IgD-negative memory B cell (primary cell): ENCODE results near the gene LYL1. TPM values are rescaled to one million over a fixed set of nuclear protein-coding genes. Genes with fewer than 3 reads are reported as not detected.

Experiments used
- H3K27ac Mint-ChIP-seq, 3 donors: one replicate each; pipeline ENCODE4 v1.8.0; 2020 to 2022; ENCODE audit warnings: mild to moderate bottlenecking in 3 of 3, mixed read lengths in 3 of 3, moderate library complexity in 1 of 3
- H3K27me3 Mint-ChIP-seq: one replicate; pipeline ENCODE4 v1.8.0; 2021; ENCODE audit warnings: mixed read lengths
- H3K36me3 Mint-ChIP-seq: one replicate; pipeline ENCODE4 v1.8.0; 2020; ENCODE audit warnings: mild to moderate bottlenecking, mixed read lengths
- H3K4me1 Mint-ChIP-seq, 3 donors: one replicate each; pipeline ENCODE4 v1.8.0; 2020 to 2022; ENCODE audit warnings: mixed read lengths in 3 of 3, mild to moderate bottlenecking in 1 of 3
- H3K4me3 Mint-ChIP-seq, 4 donors: one replicate each; pipeline ENCODE4 v1.8.0; 2020 to 2022; ENCODE audit warnings: mild to moderate bottlenecking in 4 of 4, mixed read lengths in 4 of 4, moderate library complexity in 3 of 4
- H3K9me3 Mint-ChIP-seq, 3 donors: one replicate each; pipeline ENCODE4 v1.8.0; 2020 to 2021; ENCODE audit warnings: mixed read lengths in 3 of 3, mild to moderate bottlenecking in 1 of 3
- polyA plus RNA-seq: library from polyadenylated mRNA; unstranded; fragments of 300-500 nt; fragmentation: Illumina TruSeq; gene quantifications from one replicate; pipeline ENCODE4 v1.2.3, GENCODE V29; 2021

The LYL1 gene
- polyA plus RNA-seq, 1 donor from 2014 or later, result 90.1 TPM

GRCh38 chr19:13058951-13059660, 43.6 kb downstream of the LYL1 start:
- H3K27me3 Mint-ChIP-seq, result peaks cover 18% of the 10 kb centered on the region
- no peak overlapping the region for H3K27ac Mint-ChIP-seq
- H3K9me3 Mint-ChIP-seq, result no peaks in the 10 kb centered on the region
- H3K4me3 Mint-ChIP-seq, result peak overlapping the region in 1 of 4 donors; percentile 41
- peaks cover 5 to 9% (median 7%) of the 10 kb centered on the region in 3 donors for H3K4me1 Mint-ChIP-seq
- peaks cover 2% of the 10 kb centered on the region for H3K36me3 Mint-ChIP-seq

- peaks cover 2 to 7% (median 4%) of the 10 kb centered on the region in 3 donors for H3K4me1 Mint-ChIP-seq
- H3K4me3 Mint-ChIP-seq, result no peak overlapping the region
- no peak overlapping the region for H3K27ac Mint-ChIP-seq
- H3K9me3 Mint-ChIP-seq, result no peaks in the 10 kb centered on the region
- peaks cover 16% of the 10 kb centered on the region for H3K27me3 Mint-ChIP-seq
- H3K36me3 Mint-ChIP-seq, result no peaks in the 10 kb centered on the region
Measured at GRCh38 chr19:13057744-13058143, 44.9 kb downstream of the LYL1 start.

- Mint-ChIP-seq H3K4me3 (no peak overlapping the region), H3K36me3 (no peaks in the 10 kb centered on the region), H3K27me3 (peaks cover 16% of the 10 kb centered on the region), H3K27ac (no peak overlapping the region), H3K4me1 (peaks cover 2 to 7% (median 4%) of the 10 kb centered on the region in 3 donors), H3K9me3 (no peaks in the 10 kb centered on the region)
Measured at GRCh38 chr19:13057147-13057572, 45.5 kb downstream of the LYL1 start.

GRCh38 chr19:13056052-13056660, 46.5 kb downstream of the LYL1 start:
- H3K4me1 Mint-ChIP-seq, result peaks cover 2 to 5% (median 5%) of the 10 kb centered on the region in 3 donors
- peaks cover 15% of the 10 kb centered on the region for H3K27me3 Mint-ChIP-seq
- no peak overlapping the region for H3K27ac Mint-ChIP-seq
- no peak overlapping the region for H3K4me3 Mint-ChIP-seq
- H3K9me3 Mint-ChIP-seq, result no peaks in the 10 kb centered on the region
- no peaks in the 10 kb centered on the region for H3K36me3 Mint-ChIP-seq

- H3K36me3 Mint-ChIP-seq, result no peaks in the 10 kb centered on the region
- H3K27ac Mint-ChIP-seq, result no peak overlapping the region
- H3K4me3 Mint-ChIP-seq, result no peak overlapping the region
- H3K27me3 Mint-ChIP-seq, result peaks cover 11% of the 10 kb centered on the region
- H3K4me1 Mint-ChIP-seq, result peaks cover 2 to 4% (median 2%) of the 10 kb centered on the region in 3 donors
- H3K9me3 Mint-ChIP-seq, result no peaks in the 10 kb centered on the region
Measured at GRCh38 chr19:13055213-13056051, 47.2 kb downstream of the LYL1 start.

GRCh38 chr19:13054626-13055212, 47.9 kb downstream of the LYL1 start:
- peaks cover 2 to 4% (median 2%) of the 10 kb centered on the region in 3 donors for H3K4me1 Mint-ChIP-seq
- peaks cover 14% of the 10 kb centered on the region for H3K27me3 Mint-ChIP-seq
- H3K4me3 Mint-ChIP-seq, result no peak overlapping the region
- H3K9me3 Mint-ChIP-seq, result no peaks in the 10 kb centered on the region
- H3K36me3 Mint-ChIP-seq, result no peaks in the 10 kb centered on the region
- no peak overlapping the region for H3K27ac Mint-ChIP-seq

GRCh38 chr19:13053761-13054625, 48.7 kb downstream of the LYL1 start:
- Mint-ChIP-seq H3K27ac (no peak overlapping the region), H3K4me3 (no peak overlapping the region)

GRCh38 chr19:13053238-13053637, 49.4 kb downstream of the LYL1 start:
- Mint-ChIP-seq H3K36me3 (no peaks in the 10 kb centered on the region), H3K27ac (no peak overlapping the region), H3K27me3 (peaks cover 14% of the 10 kb centered on the region), H3K4me3 (no peak overlapping the region), H3K4me1 (peaks cover 0 to 4% (median 2%) of the 10 kb centered on the region in 3 donors), H3K9me3 (no peaks in the 10 kb centered on the region)

More at GRCh38 chr19:13053761-13054625, 48.7 kb downstream of the LYL1 start:
- Mint-ChIP-seq H3K9me3 (no peaks in the 10 kb centered on the region), H3K4me1 (peaks cover 2 to 4% (median 2%) of the 10 kb centered on the region in 3 donors), H3K36me3 (no peaks in the 10 kb centered on the region), H3K27me3 (peaks cover 14% of the 10 kb centered on the region)

GRCh38 chr19:13052447-13053175, 50.0 kb downstream of the LYL1 start:
- peaks cover 0 to 4% (median 2%) of the 10 kb centered on the region in 3 donors for H3K4me1 Mint-ChIP-seq
- no peaks in the 10 kb centered on the region for H3K9me3 Mint-ChIP-seq
- no peaks in the 10 kb centered on the region for H3K36me3 Mint-ChIP-seq
- no peak overlapping the region for H3K4me3 Mint-ChIP-seq
- H3K27ac Mint-ChIP-seq, result no peak overlapping the region
- peaks cover 17% of the 10 kb centered on the region for H3K27me3 Mint-ChIP-seq

- peaks cover 5% of the 10 kb centered on the region for H3K36me3 Mint-ChIP-seq
- H3K27me3 Mint-ChIP-seq, result peaks cover 19% of the 10 kb centered on the region
- no peak overlapping the region for H3K27ac Mint-ChIP-seq
- peak overlapping the region in 3 of 4 donors; percentile 20 to 74 (median 61) for H3K4me3 Mint-ChIP-seq
- H3K4me1 Mint-ChIP-seq, result peaks cover 0 to 4% (median 2%) of the 10 kb centered on the region in 3 donors
- no peaks in the 10 kb centered on the region for H3K9me3 Mint-ChIP-seq
Measured at GRCh38 chr19:13051557-13052165, 51.0 kb downstream of the LYL1 start.

GRCh38 chr19:13050274-13050673, 52.4 kb downstream of the LYL1 start:
- Mint-ChIP-seq H3K27ac (no peak overlapping the region), H3K36me3 (peaks cover 5% of the 10 kb centered on the region), H3K27me3 (peaks cover 18% of the 10 kb centered on the region), H3K4me1 (peaks cover 0 to 4% (median 2%) of the 10 kb centered on the region in 3 donors), H3K9me3 (no peaks in the 10 kb centered on the region), H3K4me3 (no peak overlapping the region)
